HCT116 (cell line): ENCODE results near the gene PRSS1. TPM values are rescaled to one million over a fixed set of nuclear protein-coding genes. Genes with fewer than 3 reads are reported as not detected.

Experiments
- ATAC-seq: fragments of 200-7000 bp; cut with Tn5 transposase; 2 replicates; pipeline ENCODE4 v1.9.1; 2020; ENCODE audit warnings: mild to moderate bottlenecking, moderate library complexity
- BruUV-seq: library from RNA; stranded (reverse); fragments of 400-500 nt; replicated peaks from 2 replicates; lab custom pipeline; 2021; lab: Mats Ljungman, UMichigan
- CTCF ChIA-PET: fragments of 300-600 bp; sonication (Branson Sonifier 250); formaldehyde crosslinking; loops from one replicate; lab custom pipeline; 2021; ENCODE audit warnings: antibody characterized with exemption; lab: Charles Lee
- POLR2A ChIA-PET: fragments of 300-600, 350-600 bp; sonication (Branson Sonifier 250); formaldehyde crosslinking; loops from one replicate; lab custom pipeline; 2021; ENCODE audit warnings: antibody characterized with exemption; lab: Charles Lee
- RAD21 ChIA-PET, 2 experiments: fragments of 300-600 bp; sonication (Branson Sonifier 250); formaldehyde crosslinking; loops; one replicate each; lab custom pipeline; 2023; ENCODE audit warnings: low total read pairs in 2 of 2; ENCODE audit not compliant: uncharacterized antibody in 2 of 2, unreplicated experiment in 2 of 2, low non-redundant PET in 1 of 2; lab: Charles Lee
- DNase-seq: peaks from one replicate; pipeline ENCODE4 v3.0.0-alpha.2; 2010; ENCODE audit warnings: low read depth, low spot score
- H2AFZ ChIP-seq: fragments of 200-600 bp; shearing (Covaris generic), sonication (generic); 2 replicates; pipeline ENCODE4 v1.6.1; 2017; ENCODE audit warnings: low read depth, mixed run types, mixed read lengths, antibody characterized with exemption, low read length; ENCODE audit not compliant: poor library complexity, severe bottlenecking
- H3K27ac ChIP-seq: 2 replicates; pipeline ENCODE4 v1.5.1; 2012; ENCODE audit warnings: low read depth, low read length
- H3K27me3 ChIP-seq: fragments of 200-600 bp; sonication (generic); 2 replicates; pipeline ENCODE4 v1.6.1; 2016; ENCODE audit warnings: mixed run types, low read length, mixed read lengths; ENCODE audit not compliant: insufficient read depth
- H3K36me3 ChIP-seq, 2 experiments: fragments of 200-500 bp in 1 of 2; fragments of 200-600 bp in 1 of 2; sonication (Bioruptor generic) in 1 of 2; sonication (generic) in 1 of 2; 2 replicates each; pipeline versions ENCODE4 v1.5.1 to v1.6.1; 2014 to 2016; ENCODE audit warnings: low read length in 2 of 2, inconsistent platforms in 1 of 2, mixed read lengths in 1 of 2, mixed run types in 1 of 2; ENCODE audit not compliant: insufficient read depth in 2 of 2, control insufficient read depth in 1 of 2
- H3K4me1 ChIP-seq, 2 experiments: fragments of 200-600 bp in 1 of 2; sonication (generic) in 1 of 2; 2 replicates each; pipeline versions ENCODE4 v1.5.1 to v1.6.1; 2012 to 2017; ENCODE audit warnings: low read length in 2 of 2, inconsistent platforms in 1 of 2, mild to moderate bottlenecking in 1 of 2, mixed read lengths in 1 of 2, mixed run types in 1 of 2, moderate library complexity in 1 of 2; ENCODE audit not compliant: insufficient read depth in 2 of 2, control insufficient read depth in 1 of 2
- H3K4me2 ChIP-seq: fragments of 200-600 bp; sonication (generic); 2 replicates; pipeline ENCODE4 v1.6.1; 2017; ENCODE audit warnings: mixed run types, low read length, mixed read lengths
- H3K4me3 ChIP-seq, 2 experiments: fragments of 200-600 bp in 1 of 2; sonication (generic) in 1 of 2; replicated peaks in 1 of 2; 2 replicates each; pipeline ENCODE4 v1.5.1; 2011 to 2016; ENCODE audit warnings: low read length in 2 of 2, control low read depth in 1 of 2, low read depth in 1 of 2, mild to moderate bottlenecking in 1 of 2, mixed read lengths in 1 of 2, mixed run types in 1 of 2
- H3K79me2 ChIP-seq: fragments of 200-600 bp; sonication (generic); 2 replicates; pipeline ENCODE4 v1.6.1; 2017; ENCODE audit warnings: mild to moderate bottlenecking, mixed run types, low read length, moderate library complexity, mixed read lengths; ENCODE audit not compliant: insufficient read depth
- H3K9ac ChIP-seq: fragments of 200-600 bp; sonication (generic); 2 replicates; pipeline ENCODE4 v1.6.1; 2016; ENCODE audit warnings: low read length, mixed read lengths
- H3K9me2 ChIP-seq: fragments of 200-600 bp; sonication (generic), shearing (Covaris generic); 2 replicates; pipeline ENCODE4 v1.6.1; 2017; ENCODE audit warnings: mixed run types, mild to moderate bottlenecking, moderate library complexity; ENCODE audit not compliant: insufficient read depth
- H3K9me3 ChIP-seq, 2 experiments: fragments of 200-500 bp in 1 of 2; fragments of 200-600 bp in 1 of 2; sonication (Bioruptor generic) in 1 of 2; sonication (generic) in 1 of 2; 2 replicates each; pipeline ENCODE4 v1.6.1; 2014 to 2017; ENCODE audit warnings: low read length in 2 of 2, mixed read lengths in 2 of 2, inconsistent platforms in 1 of 2, low read depth in 1 of 2, mild to moderate bottlenecking in 1 of 2, mixed run types in 1 of 2, moderate library complexity in 1 of 2; ENCODE audit not compliant: control insufficient read depth in 1 of 2, insufficient read depth in 1 of 2
- H4K20me1 ChIP-seq: fragments of 200-600 bp; sonication (generic), shearing (Covaris generic); 2 replicates; pipeline ENCODE4 v1.6.1; 2017; ENCODE audit warnings: mixed run types, mild to moderate bottlenecking, moderate library complexity; ENCODE audit not compliant: insufficient read depth
- ATF3 ChIP-seq: IDR thresholded peaks from 2 replicates; pipeline ENCODE4 v1.6.1; 2012
- CBX3 ChIP-seq: IDR thresholded peaks from 2 replicates; pipeline ENCODE4 v1.6.1; 2012; ENCODE audit warnings: low read depth
- CEBPB ChIP-seq: IDR thresholded peaks from 2 replicates; pipeline ENCODE4 v1.6.1; 2012; ENCODE audit warnings: low read depth
- ELF1 ChIP-seq: IDR thresholded peaks from 2 replicates; pipeline ENCODE4 v1.6.1; 2012; ENCODE audit warnings: low read depth, borderline replicate concordance
- EZH2phosphoT487 ChIP-seq: fragments of 200-600 bp; IDR thresholded peaks from 2 replicates; pipeline ENCODE4 v1.6.1; 2018; ENCODE audit warnings: antibody characterized with exemption, borderline replicate concordance
- JUND ChIP-seq: IDR thresholded peaks from 2 replicates; pipeline ENCODE4 v1.6.1; 2012
- POLR2A ChIP-seq: IDR thresholded peaks from 2 replicates; pipeline ENCODE4 v1.7.0; 2011; ENCODE audit warnings: borderline replicate concordance; ENCODE audit not compliant: insufficient read depth, insufficient read length; ENCODE audit errors: extremely low read depth
- RAD21 ChIP-seq: IDR thresholded peaks from 2 replicates; pipeline ENCODE4 v1.6.1; 2012; ENCODE audit warnings: low read depth, mild to moderate bottlenecking
- REST ChIP-seq: IDR thresholded peaks from 2 replicates; pipeline ENCODE4 v1.6.1; 2012; ENCODE audit warnings: low read depth
- SIN3A ChIP-seq: IDR thresholded peaks from 2 replicates; pipeline ENCODE4 v1.6.1; 2012; ENCODE audit warnings: low read depth
- ZFX ChIP-seq: fragments of 450-650 bp; IDR thresholded peaks from 2 replicates; pipeline ENCODE4 v1.6.1; 2017
- intact Hi-C: fragments of 100-400 bp; cut with micrococcal nuclease; formaldehyde crosslinking; loops from 2 replicates; pipeline ENCODE4 v1.10.0; 2022
- total RNA-seq: library from RNA; stranded (reverse); gene quantifications from one replicate; pipeline ENCODE4 v1.2.1, GENCODE V29; 2021; ENCODE audit not compliant: unreplicated experiment
- TF ChIP-seq, protein P1 (sequence below), 3 experiments: fragments of 200-600 bp in 1 of 3; sonication (generic) in 1 of 3; IDR thresholded peaks in 2 of 3; conservative IDR thresholded peaks in 1 of 3; 2 replicates each; pipeline ENCODE4 v1.5.1; 2012 to 2017; ENCODE audit warnings: low read depth in 2 of 3, low read length in 2 of 3, antibody characterized with exemption in 1 of 3, borderline replicate concordance in 1 of 3, control low read depth in 1 of 3, mild to moderate bottlenecking in 1 of 3, mixed read lengths in 1 of 3, mixed run types in 1 of 3, moderate library complexity in 1 of 3; ENCODE audit not compliant: insufficient read depth in 1 of 3
- TF ChIP-seq, protein P2 (sequence below): IDR thresholded peaks from 2 replicates; pipeline ENCODE4 v1.6.1; 2011; ENCODE audit warnings: mild to moderate bottlenecking, low read length, moderate library complexity; ENCODE audit not compliant: insufficient replicate concordance; ENCODE audit errors: extremely low read depth

The PRSS1 gene
- total RNA-seq, 1 experiment from 2014 or later, result 14.6 TPM

DNA sequence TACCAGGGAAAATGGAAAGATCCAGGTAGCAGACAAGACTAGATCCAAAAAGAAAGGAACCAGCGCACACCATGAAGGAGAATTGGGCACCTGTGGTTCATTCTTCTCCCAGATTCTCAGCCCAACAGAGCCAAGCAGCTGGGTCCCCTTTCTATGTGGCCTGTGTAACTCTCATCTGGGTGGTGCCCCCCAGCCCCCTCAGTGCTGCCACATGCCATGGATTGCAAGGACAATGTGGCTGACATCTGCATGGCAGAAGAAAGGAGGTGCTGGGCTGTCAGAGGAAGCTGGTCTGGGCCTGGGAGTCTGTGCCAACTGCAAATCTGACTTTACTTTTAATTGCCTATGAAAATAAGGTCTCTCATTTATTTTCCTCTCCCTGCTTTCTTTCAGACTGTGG lies 42.9 kb downstream of the PRSS1 start:
- ChIA-PET POLR2A (no interaction called here), RAD21 (no interaction called here), CTCF (interaction anchor here (1.8 kb wide), 1 partner anchor 9 kb away, joined by 8 read pairs; no protein-coding TSS in a partner anchor)
- no peak for ATAC-seq
- Histone ChIP-seq H3K9me2 (no peaks in the 10 kb centered on the region), H3K79me2 (no peaks in the 10 kb centered on the region), H3K27ac (no peak overlapping the region), H3K4me3 (no peak overlapping the region), H3K9me3 (no peaks in the 10 kb centered on the region), H4K20me1 (no peaks in the 10 kb centered on the region), H2AFZ (no peak overlapping the region), H3K9ac (no peak overlapping the region), H3K36me3 (no peaks in the 10 kb centered on the region), H3K27me3 (no peaks in the 10 kb centered on the region), H3K4me1 (no peaks in the 10 kb centered on the region), H3K4me2 (no peak overlapping the region)
- BruUV-seq, result no TSS peak
- no peak for DNase-seq
- TF ChIP-seq, protein P1, sequence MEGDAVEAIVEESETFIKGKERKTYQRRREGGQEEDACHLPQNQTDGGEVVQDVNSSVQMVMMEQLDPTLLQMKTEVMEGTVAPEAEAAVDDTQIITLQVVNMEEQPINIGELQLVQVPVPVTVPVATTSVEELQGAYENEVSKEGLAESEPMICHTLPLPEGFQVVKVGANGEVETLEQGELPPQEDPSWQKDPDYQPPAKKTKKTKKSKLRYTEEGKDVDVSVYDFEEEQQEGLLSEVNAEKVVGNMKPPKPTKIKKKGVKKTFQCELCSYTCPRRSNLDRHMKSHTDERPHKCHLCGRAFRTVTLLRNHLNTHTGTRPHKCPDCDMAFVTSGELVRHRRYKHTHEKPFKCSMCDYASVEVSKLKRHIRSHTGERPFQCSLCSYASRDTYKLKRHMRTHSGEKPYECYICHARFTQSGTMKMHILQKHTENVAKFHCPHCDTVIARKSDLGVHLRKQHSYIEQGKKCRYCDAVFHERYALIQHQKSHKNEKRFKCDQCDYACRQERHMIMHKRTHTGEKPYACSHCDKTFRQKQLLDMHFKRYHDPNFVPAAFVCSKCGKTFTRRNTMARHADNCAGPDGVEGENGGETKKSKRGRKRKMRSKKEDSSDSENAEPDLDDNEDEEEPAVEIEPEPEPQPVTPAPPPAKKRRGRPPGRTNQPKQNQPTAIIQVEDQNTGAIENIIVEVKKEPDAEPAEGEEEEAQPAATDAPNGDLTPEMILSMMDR (IDR thresholded peaks at IDR 0.05 in 2 of 3, conservative IDR thresholded peaks at IDR 0.05 in 1 of 3; ENCODE audit: borderline replicate concordance in 1 of 3, insufficient read depth in 1 of 3, low read depth in 2 of 3, low read length in 2 of 3), result no peak
- no peak for TF ChIP-seq RAD21
- TF ChIP-seq ELF1, result no peak
- TF ChIP-seq CEBPB, result no peak
- no peak for TF ChIP-seq ATF3
- no peak for TF ChIP-seq SIN3A
- TF ChIP-seq EZH2phosphoT487, result no peak
- TF ChIP-seq, protein P2, sequence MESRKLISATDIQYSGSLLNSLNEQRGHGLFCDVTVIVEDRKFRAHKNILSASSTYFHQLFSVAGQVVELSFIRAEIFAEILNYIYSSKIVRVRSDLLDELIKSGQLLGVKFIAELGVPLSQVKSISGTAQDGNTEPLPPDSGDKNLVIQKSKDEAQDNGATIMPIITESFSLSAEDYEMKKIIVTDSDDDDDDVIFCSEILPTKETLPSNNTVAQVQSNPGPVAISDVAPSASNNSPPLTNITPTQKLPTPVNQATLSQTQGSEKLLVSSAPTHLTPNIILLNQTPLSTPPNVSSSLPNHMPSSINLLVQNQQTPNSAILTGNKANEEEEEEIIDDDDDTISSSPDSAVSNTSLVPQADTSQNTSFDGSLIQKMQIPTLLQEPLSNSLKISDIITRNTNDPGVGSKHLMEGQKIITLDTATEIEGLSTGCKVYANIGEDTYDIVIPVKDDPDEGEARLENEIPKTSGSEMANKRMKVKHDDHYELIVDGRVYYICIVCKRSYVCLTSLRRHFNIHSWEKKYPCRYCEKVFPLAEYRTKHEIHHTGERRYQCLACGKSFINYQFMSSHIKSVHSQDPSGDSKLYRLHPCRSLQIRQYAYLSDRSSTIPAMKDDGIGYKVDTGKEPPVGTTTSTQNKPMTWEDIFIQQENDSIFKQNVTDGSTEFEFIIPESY, result no peak
- TF ChIP-seq CBX3, result no peak
- no peak for TF ChIP-seq REST
- TF ChIP-seq POLR2A, result no peak
- no peak for TF ChIP-seq JUND
- TF ChIP-seq ZFX, result no peak
- intact Hi-C loops, result no loop called here
